Measurements from ENCODE around the gene YTHDC1. TPM values are rescaled to one million over a fixed set of nuclear protein-coding genes. Genes with fewer than 3 reads are reported as not detected.

YTHDC1 gene
- total RNA-seq, 8 experiments from 2014 or later, result 62.3 to 92.7 (median 77.1) TPM

DNA sequence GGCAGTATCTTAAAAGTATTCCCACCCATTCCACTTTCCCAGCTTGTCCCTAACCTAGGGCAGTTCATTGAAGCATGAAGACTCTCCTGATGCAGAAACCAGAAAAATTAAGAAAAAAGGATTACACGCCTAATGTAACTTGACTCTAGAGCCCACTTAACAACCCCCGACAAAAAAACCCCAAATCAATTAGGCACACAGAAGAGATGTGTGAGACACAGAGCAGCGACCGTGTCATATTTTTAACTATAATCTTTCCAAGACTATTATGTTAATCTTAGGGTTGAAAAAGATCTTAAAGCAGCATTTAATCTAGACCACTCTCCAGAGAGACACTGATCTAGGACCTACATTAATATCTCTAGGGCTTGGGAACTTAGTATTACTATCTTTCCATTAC, 1.3 kb downstream of the YTHDC1 start:
- Histone ChIP-seq H3K4me3 (peak overlapping the region; percentile 90 to 98 (median 96)), H3K27ac (peak overlapping the region in 1 of 2 donors; percentile 14), H3K4me1 (replicated peaks in 1 of 2) (peaks cover 2 to 15% of the 10 kb centered on the region in 2 donors)
- ATAC-seq (replicated peaks in 6 of 8), result no peak
- 0% methylated on average over 1 to 4 of the region's 4 CpGs; no CpG with 5 or more reads in 3 of the 10 experiments for WGBS, 10 experiments
- in situ Hi-C loops (cut with MboI; ENCODE audit: low pct_unique_long_range_greater_than_20kb in 2 of 9, low sequenced_read_pairs in 9 of 9, unreplicated experiment in 9 of 9), result no loop called here

DNA sequence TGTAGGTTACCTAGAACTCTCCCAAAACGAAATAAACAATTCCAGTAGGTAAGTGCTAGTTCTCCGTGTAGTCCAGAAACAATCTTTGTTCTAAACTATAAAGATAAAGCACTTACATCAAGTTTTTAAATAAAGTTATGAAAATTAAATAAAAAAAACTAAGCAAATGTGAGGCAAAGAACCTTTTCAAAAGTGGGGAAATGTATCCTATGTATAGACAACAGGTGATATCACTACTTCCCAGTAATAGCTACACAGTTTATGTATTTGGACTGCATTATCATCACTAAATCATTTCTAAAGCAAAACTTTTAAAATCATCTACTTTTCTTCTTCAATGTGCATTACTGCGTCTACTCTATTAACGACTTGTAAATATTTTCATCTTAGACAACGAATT, 2.0 kb downstream of the YTHDC1 start:
- Histone ChIP-seq H3K27ac (no peak overlapping the region), H3K4me3 (peak overlapping the region; percentile 90 to 98 (median 96)), H3K4me1 (replicated peaks in 1 of 2) (peaks cover 2 to 16% of the 10 kb centered on the region in 2 donors)
- no peak for ATAC-seq (replicated peaks in 6 of 8)
- in situ Hi-C loops (cut with MboI; ENCODE audit: low pct_unique_long_range_greater_than_20kb in 2 of 9, low sequenced_read_pairs in 9 of 9, unreplicated experiment in 9 of 9), result no loop called here
- 0 to 52% (median 37%) methylated on average over 1 to 5 of the region's 5 CpGs for WGBS, 10 experiments

DNA sequence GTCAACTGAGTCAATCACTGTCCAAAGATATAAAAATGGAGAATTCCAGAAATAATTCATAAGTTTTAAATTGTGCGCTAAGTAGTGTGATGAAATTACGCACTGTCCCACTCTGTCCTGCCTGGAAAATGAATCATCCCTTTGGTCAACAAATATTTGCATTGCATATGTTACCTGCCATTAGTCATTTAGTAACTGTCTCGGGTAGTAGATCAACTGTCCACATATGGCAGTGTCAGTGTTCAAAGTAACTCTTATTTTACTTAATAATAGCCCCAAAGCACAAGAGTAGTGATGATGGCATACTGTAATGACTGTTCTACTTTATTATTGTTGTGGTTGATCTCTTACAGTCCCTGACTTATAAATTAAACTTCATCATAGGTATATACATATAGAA, 3.4 kb downstream of the YTHDC1 start:
- Histone ChIP-seq H3K4me1 (replicated peaks in 1 of 2) (peaks cover 8 to 30% of the 10 kb centered on the region in 2 donors), H3K27ac (no peak overlapping the region), H3K4me3 (no peak overlapping the region)
- peak in 2 of 8 experiments; percentile 3 to 12 for ATAC-seq (replicated peaks in 6 of 8)
- in situ Hi-C loops (cut with MboI; ENCODE audit: low pct_unique_long_range_greater_than_20kb in 2 of 9, low sequenced_read_pairs in 9 of 9, unreplicated experiment in 9 of 9), result no loop called here
- WGBS, 10 experiments, result 39 to 100% (median 78%) methylated on average over 1 to 3 of the region's 3 CpGs

DNA sequence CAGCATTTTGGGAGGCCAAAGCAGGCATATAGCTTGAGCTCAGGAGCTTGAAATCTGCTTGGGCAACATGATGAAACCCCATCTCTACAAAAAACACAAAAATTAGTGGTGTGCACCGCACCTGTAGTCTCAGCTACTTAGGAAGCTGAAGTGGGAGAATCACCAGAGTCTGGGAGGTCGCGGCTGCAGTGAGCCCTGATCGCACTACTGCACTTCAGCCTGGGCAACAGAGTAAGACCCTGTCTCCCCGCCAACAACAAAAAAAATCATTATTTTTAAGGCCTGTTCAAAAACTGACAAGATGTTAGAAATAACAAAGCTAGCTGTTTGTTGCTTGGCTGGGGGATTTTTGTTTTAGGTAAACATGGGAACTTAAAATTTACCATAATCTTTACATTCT, 5.1 kb downstream of the YTHDC1 start:
- 80 to 100% (median 96%) methylated on average over 1 to 5 of the region's 5 CpGs; no CpG with 5 or more reads in 2 of the 10 experiments for WGBS, 10 experiments
- in situ Hi-C loops (cut with MboI; ENCODE audit: low pct_unique_long_range_greater_than_20kb in 2 of 9, low sequenced_read_pairs in 9 of 9, unreplicated experiment in 9 of 9), result no loop called here
- Histone ChIP-seq H3K4me3 (no peak overlapping the region), H3K27ac (no peak overlapping the region), H3K4me1 (replicated peaks in 1 of 2) (peaks cover 11 to 39% of the 10 kb centered on the region in 2 donors)
- no peak for ATAC-seq (replicated peaks in 6 of 8)

DNA sequence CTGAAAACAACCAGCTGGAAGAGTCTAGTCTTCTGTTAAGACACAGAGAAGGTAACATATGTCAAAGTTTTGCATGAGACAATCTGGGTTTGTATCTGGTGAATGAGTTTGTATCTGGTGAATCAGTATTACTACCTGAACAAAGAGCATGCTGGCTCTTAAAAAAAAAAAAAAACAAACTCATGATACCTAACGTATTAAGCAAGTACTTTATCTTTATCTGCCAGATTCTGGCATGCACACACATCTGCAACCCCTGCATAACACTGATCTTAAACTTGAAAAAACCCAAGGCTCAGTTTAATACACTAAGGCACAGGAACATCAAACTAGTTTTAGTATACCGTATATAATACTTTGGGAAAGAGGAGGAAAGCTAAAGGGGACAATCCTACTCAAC, 5.8 kb downstream of the YTHDC1 start:
- H3K27ac ChIP-seq, result no peak overlapping the region
- no peak for ATAC-seq (replicated peaks in 6 of 8)
- in situ Hi-C loops (cut with MboI; ENCODE audit: low pct_unique_long_range_greater_than_20kb in 2 of 9, low sequenced_read_pairs in 9 of 9, unreplicated experiment in 9 of 9), result no loop called here

DNA sequence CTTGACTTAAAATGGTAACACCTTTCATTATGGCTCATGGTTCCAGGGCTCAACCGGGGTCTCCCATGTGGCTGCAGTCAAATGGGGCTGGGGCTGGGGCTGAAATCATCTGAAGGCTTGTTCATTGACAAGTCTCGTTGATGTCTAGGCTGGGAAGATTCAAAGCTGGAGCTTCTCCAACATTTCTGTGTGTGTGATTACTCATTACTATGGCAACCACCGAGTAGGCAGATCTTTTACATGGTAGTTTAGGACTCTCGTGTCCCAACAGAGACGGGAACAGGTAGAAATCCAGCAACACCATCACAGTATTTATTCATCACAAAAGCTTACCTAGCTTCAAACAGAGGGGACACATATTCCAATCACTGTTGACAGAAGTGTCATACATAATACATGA, 7.8 kb downstream of the YTHDC1 start:
- in situ Hi-C loops (cut with MboI; ENCODE audit: low pct_unique_long_range_greater_than_20kb in 2 of 9, low sequenced_read_pairs in 9 of 9, unreplicated experiment in 9 of 9), result no loop called here
- H3K4me1 ChIP-seq (replicated peaks in 1 of 2), result peaks cover 12 to 42% of the 10 kb centered on the region in 2 donors
- H3K27ac ChIP-seq, result no peak overlapping the region
- ATAC-seq (replicated peaks in 6 of 8), result peak; percentile 16 to 90 (median 65)
- 0 to 100% (median 45%) methylated on average over 1 to 5 of the region's 5 CpGs; no CpG with 5 or more reads in 2 of the 10 experiments for WGBS, 10 experiments
- no peak overlapping the region for H3K4me3 ChIP-seq

More for the DNA sequence above, 5.8 kb downstream of the YTHDC1 start:
- no peak overlapping the region for H3K4me3 ChIP-seq
- 11 to 100% (median 88%) methylated on average over 1 to 2 of the region's 2 CpGs; no CpG with 5 or more reads in 4 of the 10 experiments for WGBS, 10 experiments
- H3K4me1 ChIP-seq (replicated peaks in 1 of 2), result peaks cover 14 to 47% of the 10 kb centered on the region in 2 donors

DNA sequence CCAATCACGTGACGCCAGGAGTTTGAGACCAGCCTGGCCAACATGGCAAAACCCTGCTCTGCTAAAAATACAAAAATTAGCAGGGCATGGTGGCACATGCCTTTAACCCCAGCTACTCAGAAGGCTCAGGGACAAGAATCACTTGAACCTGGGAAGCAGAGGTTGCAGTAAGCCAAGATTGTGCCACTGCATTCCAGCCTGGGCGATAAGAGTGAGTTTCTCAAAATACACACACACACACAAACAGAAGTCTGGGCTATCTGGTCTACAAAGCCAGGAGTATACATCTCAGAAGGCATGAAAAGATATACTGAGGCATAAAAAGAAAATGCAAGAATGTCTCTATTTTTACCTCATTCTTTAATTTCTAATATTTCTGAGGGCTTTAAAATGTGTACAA, 11.3 kb downstream of the YTHDC1 start:
- Histone ChIP-seq H3K4me3 (no peak overlapping the region), H3K4me1 (replicated peaks in 1 of 2) (peaks cover 12 to 40% of the 10 kb centered on the region in 2 donors), H3K27ac (no peak overlapping the region)
- no peak for ATAC-seq (replicated peaks in 6 of 8)
- in situ Hi-C loops (cut with MboI; ENCODE audit: low pct_unique_long_range_greater_than_20kb in 2 of 9, low sequenced_read_pairs in 9 of 9, unreplicated experiment in 9 of 9), result no loop called here
- WGBS, 10 experiments, result 92 to 100% (median 100%) methylated on average over 1 to 2 of the region's 3 CpGs; no CpG with 5 or more reads in 4 of the 10 experiments

DNA sequence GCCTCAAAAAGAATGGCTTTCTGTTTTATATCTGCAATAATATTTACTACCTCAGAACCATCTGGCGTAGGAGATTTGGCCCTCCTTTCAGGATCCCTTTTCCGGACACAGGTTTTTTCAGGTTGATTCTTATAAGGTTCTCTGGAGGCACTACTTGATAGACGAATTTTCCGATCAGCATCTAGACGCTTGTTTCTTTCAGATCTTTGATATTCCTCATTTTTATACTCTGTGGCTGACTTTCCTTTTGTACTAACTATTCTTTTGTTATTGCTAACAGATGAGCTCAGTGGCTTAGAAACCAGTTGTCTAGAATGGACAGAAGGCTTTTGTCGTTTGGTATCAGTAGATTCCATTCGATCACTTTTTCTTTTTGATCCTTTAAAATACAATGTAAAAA, 12.4 kb downstream of the YTHDC1 start:
- WGBS, 10 experiments, result 62 to 98% (median 90%) methylated on average over 3 to 7 of the region's 7 CpGs; no CpG with 5 or more reads in 1 of the 10 experiments
- Histone ChIP-seq H3K27ac (no peak overlapping the region), H3K4me3 (no peak overlapping the region), H3K4me1 (replicated peaks in 1 of 2) (peaks cover 12 to 36% of the 10 kb centered on the region in 2 donors)
- in situ Hi-C loops (cut with MboI; ENCODE audit: low pct_unique_long_range_greater_than_20kb in 2 of 9, low sequenced_read_pairs in 9 of 9, unreplicated experiment in 9 of 9), result no loop called here
- ATAC-seq (replicated peaks in 6 of 8), result no peak

DNA sequence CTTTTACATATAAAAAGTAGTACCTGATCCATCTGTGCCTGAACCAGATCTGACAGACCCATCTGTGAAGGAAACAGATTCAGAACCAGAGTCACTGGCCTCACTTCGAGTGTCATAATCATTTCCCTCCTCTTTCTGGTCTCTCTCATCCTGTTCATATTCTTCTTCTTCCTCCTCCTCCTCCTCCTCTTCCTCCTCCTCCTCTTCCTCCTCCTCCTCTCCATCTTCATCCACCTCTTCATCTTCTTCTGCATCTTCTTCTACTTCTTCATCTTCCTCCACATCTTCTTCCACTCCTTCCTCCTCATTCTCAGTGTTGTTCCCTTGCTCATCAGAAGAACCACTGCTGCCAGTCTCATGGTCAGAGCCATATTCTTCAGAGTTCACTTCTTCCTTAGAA, 12.9 kb downstream of the YTHDC1 start:
- WGBS, 10 experiments, result 40% methylated on average over 1 of the region's 1 CpG; no CpG with 5 or more reads in 9 of the 10 experiments
- ATAC-seq (replicated peaks in 6 of 8), result no peak
- in situ Hi-C loops (cut with MboI; ENCODE audit: low pct_unique_long_range_greater_than_20kb in 2 of 9, low sequenced_read_pairs in 9 of 9, unreplicated experiment in 9 of 9), result no loop called here
- Histone ChIP-seq H3K27ac (no peak overlapping the region), H3K4me3 (no peak overlapping the region), H3K4me1 (replicated peaks in 1 of 2) (peaks cover 7 to 31% of the 10 kb centered on the region in 2 donors)

DNA sequence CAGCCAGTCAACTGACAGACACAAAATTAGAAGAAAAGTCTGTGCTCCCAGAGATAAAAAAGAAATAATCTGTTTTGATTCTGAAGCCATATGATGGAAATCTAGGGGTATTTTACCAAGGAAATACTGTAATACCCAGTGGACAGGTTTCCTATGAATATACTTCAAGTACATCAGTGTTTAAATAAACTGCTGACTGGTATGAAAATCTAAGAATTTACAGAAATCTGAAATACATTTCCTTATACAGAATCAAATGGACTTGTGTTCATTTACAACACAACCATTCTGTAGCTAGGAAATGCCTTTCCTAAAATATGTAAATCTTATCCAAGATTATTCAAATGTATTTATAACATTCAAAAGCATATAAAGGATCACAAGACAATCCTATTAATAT, 13.4 kb downstream of the YTHDC1 start:
- ATAC-seq (replicated peaks in 6 of 8), result no peak
- in situ Hi-C loops (cut with MboI; ENCODE audit: low pct_unique_long_range_greater_than_20kb in 2 of 9, low sequenced_read_pairs in 9 of 9, unreplicated experiment in 9 of 9), result no loop called here
- H3K4me1 ChIP-seq (replicated peaks in 1 of 2), result peaks cover 6 to 26% of the 10 kb centered on the region in 2 donors
- no peak overlapping the region for H3K4me3 ChIP-seq
- no peak overlapping the region for H3K27ac ChIP-seq

DNA sequence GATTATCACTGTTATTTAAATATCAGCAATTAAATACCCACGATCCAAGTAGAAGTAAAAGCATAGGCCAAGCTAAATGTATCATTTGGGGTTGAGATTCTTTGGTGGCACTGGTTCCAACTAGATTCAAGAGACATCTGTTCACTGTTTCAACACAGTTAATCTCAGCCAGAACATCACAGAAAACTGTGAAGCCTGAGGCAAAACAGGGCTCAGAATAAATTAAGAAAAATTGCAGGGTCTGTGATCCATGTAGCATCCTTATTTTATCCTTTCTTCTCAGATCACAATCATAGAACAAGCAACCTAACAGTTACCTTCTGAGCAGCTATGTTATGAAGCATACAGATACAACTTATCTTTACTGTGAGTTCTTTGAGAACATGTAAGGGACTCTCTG, 23.7 kb downstream of the YTHDC1 start:
- Histone ChIP-seq H3K4me3 (no peak overlapping the region), H3K27ac (no peak overlapping the region), H3K4me1 (replicated peaks in 1 of 2) (no peaks in the 10 kb centered on the region)
- in situ Hi-C loops (cut with MboI; ENCODE audit: low pct_unique_long_range_greater_than_20kb in 2 of 9, low sequenced_read_pairs in 9 of 9, unreplicated experiment in 9 of 9), result no loop called here
- WGBS, 10 experiments, result 0 to 100% (median 92%) methylated on average over 1 of the region's 1 CpG; no CpG with 5 or more reads in 3 of the 10 experiments
- peak in 4 of 8 experiments; percentile 24 to 84 (median 72) for ATAC-seq (replicated peaks in 6 of 8)

DNA sequence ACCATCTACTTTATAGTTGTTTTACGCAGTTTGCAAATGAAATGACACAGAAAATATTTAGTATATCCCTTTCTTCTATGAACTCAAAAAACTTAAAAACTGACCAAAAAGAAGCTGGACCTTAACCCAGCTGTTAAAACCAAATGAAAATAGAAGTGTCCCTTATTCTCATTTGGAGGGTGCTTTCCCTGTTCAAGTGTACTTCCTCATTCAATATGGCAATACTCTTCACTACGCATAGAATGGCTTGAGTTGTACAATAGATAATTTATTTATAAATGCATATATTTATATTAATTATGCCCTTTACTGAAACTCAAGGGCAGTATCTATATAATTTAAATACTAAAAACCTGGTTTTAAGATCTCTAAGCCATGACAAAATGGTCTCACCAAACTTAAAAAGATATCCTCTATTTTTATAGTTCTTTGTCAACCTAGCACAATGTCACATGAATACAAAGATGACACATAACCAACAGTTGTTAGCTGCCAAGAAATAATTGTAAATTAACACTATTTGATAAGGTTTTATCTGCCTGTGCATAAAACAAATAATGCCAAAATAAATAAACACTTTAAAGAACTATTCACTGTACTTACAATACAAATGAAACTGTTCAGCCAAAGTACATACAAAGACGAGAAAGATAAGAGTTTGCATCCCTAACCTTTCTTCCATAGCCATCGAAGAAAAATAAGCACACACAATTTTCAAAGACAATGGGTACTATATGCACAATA, 25.2 kb downstream of the YTHDC1 start:
- H3K4me3 ChIP-seq, result no peak overlapping the region
- in situ Hi-C loops (cut with MboI; ENCODE audit: low pct_unique_long_range_greater_than_20kb in 2 of 9, low sequenced_read_pairs in 9 of 9, unreplicated experiment in 9 of 9), result no loop called here
- ATAC-seq (replicated peaks in 6 of 8), result no peak
- no peaks in the 10 kb centered on the region for H3K4me1 ChIP-seq (replicated peaks in 1 of 2)
- no peak overlapping the region for H3K27ac ChIP-seq
- WGBS, 10 experiments, result 70 to 100% (median 93%) methylated on average over 2 to 4 of the region's 4 CpGs

DNA sequence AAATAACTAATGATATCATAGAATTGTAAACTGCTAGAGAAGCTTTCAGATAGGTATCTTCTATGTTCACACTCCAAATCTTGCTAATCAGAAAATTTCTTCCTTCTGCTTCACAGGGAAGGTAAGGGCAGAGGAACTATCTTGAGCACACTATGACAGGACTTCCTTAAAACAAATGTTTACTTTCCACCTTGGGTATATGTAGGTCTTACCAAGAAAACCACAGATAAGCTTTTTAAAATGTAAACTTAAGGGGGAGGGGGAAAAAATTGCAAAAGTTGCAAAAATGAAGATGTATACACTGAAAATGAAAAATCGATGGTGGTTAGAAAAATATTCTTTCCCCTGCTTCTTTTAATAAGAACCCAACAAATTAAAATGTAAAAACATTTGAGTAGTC, 30.9 kb downstream of the YTHDC1 start:
- H3K4me1 ChIP-seq (replicated peaks in 1 of 2), result no peaks in the 10 kb centered on the region
- in situ Hi-C loops (cut with MboI; ENCODE audit: low pct_unique_long_range_greater_than_20kb in 2 of 9, low sequenced_read_pairs in 9 of 9, unreplicated experiment in 9 of 9), result no loop called here
- H3K27ac ChIP-seq, result no peak overlapping the region
- WGBS, 10 experiments, result 83 to 100% (median 100%) methylated on average over 1 of the region's 1 CpG; no CpG with 5 or more reads in 1 of the 10 experiments
- H3K4me3 ChIP-seq, result no peak overlapping the region
- no peak for ATAC-seq (replicated peaks in 6 of 8)
